ENCODE measurements around the gene PTMA.

GRCh38 chr2:231727621-231728020, 19.3 kb downstream of the PTMA start:
- TF ChIP-seq CTCF (IDR thresholded peaks at IDR 0.05) (no peak), RXRA (IDR thresholded peaks at IDR 0.05; ENCODE audit: borderline replicate concordance, low read depth) (no peak), RAD21 (IDR thresholded peaks at IDR 0.05; ENCODE audit: low read length) (no peak), POLR2AphosphoS5 (IDR thresholded peaks at IDR 0.05; ENCODE audit: low read depth, low read length) (no peak), RCOR1 (IDR thresholded peaks at IDR 0.05; ENCODE audit: low read length) (no peak), GABPA (IDR thresholded peaks at IDR 0.05; ENCODE audit: low read depth) (no peak), USF2 (IDR thresholded peaks at IDR 0.05; ENCODE audit: borderline replicate concordance, low read depth, low read length) (no peak), MAX (IDR thresholded peaks at IDR 0.05; ENCODE audit: low read depth) (no peak), YY1 (IDR thresholded peaks at IDR 0.05; ENCODE audit: low read depth) (no peak), NFIC (IDR thresholded peaks at IDR 0.05; ENCODE audit: borderline replicate concordance) (no peak), CHD2 (IDR thresholded peaks at IDR 0.05; ENCODE audit: low read length, partially characterized antibody) (no peak), FOXJ3 (CRISPR knock-in tag; IDR thresholded peaks at IDR 0.05) (no peak), REST (IDR thresholded peaks at IDR 0.05; ENCODE audit: low read depth, low read length) (no peak)

All from SK-N-SH (cell line).